ENCODE results near the gene PTH2. TPM values are rescaled to one million over a fixed set of nuclear protein-coding genes. Genes with fewer than 3 reads are reported as not detected.
"Not testable (repeated sequence)": the region's sequence is repeated elsewhere in the genome, so short reads cannot be mapped to it uniquely, and the experiment has no call there.

PTH2 gene
- polyA plus RNA-seq, 10 donors = not detected

DNA sequence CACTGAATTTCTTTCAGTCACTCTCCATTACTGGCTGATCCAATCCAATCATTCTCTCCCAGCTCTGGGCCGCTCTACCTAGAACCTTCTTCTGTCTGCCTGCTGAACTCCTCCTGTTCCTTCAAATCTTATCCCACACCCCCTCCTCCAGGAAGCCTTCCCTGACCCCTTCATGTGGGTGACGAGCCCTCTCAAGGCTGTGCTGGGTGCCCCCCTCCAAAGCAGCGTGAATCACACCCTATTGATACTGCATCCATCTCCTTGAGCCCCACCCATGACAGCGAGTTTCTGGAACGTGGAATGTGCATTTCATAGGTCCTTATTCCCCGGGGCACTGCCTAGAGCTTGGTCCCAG, 25.2 kb upstream of the PTH2 start:
- DNase-seq = no peak

DNA sequence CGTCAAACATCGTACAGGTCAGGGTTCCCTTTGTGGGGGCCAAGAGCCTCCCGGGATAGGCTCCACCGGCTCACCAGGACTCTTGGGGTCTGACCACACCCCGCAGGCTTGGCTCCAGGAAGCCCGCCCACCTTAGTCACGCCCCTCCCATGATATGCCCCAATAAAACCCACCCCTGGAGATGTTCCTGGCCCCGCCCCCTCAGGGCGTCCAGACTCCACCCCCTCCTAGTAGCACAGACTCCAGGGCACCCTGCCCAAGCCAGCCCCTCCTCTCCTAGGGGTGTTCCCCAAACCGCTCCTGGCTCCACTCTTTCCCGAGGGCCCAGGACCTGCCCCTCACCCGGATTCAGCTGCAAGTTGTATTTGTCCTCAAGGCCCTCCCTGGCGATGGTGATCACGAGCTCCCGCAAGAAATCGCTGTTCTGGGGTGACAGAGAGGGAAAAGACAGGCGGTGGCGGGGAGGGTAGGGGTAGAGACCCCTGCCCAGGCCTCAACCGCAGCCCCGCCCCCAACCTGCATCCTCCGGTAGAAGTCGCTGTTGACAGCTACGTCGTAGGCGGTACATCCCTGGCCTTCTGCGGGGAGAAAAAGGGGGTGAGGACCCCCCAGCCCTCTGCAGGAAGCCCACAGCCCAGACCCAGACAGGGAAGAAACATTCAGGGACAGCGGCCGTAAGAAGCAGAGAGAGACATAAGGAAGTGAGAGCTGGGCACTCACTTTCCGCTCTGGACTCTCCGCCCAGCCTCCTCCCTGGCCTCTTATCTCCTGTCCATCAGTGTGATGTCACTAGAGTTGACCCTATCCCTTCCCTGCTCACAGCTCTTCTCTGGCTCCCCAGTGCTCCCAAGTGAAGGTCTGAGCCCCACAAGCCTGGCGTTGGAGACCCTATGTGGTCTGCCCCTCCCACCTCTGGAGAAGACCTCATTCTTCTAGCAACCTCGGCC, 24.5 kb upstream of the PTH2 start:
- DNase-seq = no peak

DNA sequence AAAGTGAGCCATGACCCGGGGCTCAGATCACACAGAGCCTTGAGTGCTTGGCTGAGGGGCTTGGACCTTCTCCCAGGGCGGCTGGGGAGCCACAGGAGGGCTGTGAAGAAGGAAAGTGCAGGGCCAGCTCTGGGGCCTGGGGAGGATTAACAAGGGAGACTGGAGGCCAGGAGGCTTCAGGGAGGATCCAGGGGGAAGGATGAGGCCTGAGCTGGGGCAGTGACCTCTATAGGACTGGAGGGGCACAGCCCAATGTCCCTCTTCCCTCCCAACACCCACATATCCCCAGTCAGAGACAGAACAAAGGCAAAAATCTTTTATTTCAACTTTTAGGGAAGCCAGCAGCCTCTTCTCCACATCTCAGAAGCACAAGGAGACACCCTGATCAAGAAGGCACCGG, 22.8 kb upstream of the PTH2 start:
- DNase-seq = no peak

DNA sequence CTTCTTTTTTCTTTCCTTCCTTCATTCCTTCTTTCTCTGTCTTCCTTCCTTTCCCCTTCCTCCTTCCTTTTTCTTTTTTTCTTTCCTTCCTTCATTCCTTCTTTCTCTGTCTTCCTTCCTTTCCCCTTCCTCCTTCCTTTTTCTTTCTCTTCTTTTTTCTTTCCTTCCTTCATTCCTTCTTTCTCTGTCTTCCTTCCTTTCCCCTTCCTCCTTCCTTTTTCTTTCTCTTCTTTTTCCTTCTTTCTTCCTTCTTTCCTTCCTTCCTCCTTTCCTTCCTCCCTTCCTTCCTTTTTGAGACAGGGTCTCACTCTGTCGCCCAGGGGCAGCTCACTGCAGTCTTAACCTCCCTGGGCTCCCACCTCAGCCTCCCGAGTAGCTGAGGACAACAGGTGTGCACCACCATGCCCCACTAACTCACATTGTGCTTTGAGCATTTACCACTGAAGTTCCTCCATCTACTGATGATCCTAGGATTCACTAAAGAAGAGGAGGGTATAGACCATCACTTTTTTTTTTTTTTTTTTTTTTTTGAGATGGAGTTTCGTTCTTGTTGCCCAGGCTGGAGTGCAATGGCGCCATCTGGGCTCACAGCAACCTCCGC, 21.0 kb upstream of the PTH2 start:
- not testable (repeated sequence) for DNase-seq

DNA sequence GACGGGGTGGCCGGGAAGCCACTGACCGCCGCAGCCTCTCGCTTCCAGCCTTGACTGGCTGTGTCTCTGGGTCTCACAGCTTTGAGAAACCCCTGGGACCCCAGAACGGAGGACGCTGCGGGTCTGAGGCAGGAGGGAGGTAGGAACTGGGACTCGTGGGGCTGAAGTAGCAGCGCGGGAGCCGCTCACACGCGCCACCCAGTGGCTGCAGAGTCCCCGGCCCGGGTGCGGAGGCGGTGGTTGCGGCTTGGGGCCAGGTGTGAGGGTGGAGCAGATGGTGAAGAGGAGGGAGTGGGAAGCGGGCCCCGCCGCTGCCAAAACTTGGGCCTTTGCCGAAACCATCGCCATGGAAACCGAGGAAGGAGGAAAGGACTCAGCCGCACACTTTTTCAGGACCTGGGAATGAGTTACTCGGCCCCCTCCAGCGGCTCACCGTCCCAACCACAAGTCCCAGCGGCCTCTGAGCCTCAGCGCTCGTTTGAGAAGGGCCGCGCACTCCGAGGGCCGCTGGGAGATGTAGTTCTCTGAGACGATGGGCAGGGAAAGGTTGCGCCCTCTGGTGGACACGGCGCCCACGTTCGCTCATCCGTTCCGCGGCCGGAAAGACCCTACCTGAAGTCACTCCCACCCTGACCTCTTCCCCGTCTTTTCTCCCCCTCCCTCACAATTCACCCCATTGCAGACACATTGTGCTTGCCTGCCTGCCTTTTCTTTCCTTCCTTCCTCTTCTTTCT, 20.3 kb upstream of the PTH2 start:
- DNase-seq = peak; percentile 96 to 99 (median 96)

DNA sequence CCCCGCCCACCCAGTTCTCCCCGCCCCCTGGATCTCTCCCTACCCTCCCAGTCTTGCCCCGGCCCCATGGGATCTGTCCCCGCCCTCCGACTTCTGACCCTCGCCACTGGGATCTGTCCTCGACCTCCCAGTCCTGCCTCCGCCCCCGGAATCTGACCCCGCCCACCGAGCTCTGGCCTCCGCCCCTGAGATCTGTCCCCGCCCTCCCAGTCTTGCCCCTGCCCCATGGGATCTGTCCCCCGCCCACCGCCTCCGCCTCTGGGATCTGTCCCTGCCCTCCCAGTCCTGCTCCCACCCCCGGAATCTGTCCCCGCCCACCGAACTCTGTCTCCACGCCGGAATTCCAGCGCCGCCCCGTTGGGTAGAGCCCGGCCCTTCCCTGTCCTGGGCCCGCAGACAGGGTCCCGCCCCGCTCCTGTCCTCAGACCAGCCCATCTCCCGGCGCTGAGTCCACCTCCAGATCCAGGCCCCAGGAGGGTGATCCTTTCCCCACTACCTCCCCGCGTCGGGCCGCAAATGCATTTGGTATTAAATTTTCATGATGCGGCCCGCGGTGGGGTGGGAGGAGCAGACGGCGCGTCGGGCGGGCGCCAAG, 19.6 kb upstream of the PTH2 start:
- DNase-seq = peak; percentile 82 to 95 (median 89)

DNA sequence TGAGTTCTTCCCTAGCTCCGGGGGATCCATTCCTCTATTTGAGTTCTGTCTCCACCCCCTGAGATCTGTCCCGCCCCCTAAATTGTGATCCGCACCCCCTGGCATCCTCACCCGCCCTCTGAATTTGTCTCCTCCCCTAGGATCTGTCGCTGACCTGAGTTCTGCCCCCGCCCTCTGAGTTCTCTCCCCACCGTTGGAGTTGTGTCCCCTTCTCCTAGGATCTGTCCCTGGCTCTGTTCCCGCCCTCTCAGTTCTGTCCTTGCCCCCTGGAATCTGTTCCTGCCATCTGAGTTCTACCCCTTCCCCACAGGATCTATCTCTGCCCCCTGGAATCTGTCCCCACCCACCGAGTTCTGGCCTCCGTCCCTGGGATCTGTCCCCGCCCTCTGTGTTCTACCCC, 19.1 kb upstream of the PTH2 start:
- peak in 2 of 3 donors; percentile 27 to 62 for DNase-seq

DNA sequence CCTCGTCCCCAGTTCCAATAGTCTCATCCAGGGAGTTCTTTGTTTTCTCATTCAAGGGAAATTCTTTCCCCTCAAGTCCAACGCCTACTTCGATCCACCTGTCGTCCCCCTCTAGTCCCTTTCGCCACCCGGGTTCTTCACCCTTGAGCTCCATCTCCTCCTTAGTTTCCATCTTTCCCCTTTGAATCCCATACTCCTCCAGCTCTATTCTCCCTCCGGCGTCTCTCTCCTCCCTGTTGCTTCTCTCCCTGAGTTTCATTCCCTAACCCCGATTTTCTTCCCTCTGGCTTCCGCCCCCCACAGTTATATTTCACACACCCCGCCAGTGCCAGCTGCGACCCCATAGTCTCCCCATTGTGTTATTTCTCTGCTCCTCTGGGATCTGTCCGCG, 18.7 kb upstream of the PTH2 start:
- peak in 1 of 3 donors; percentile 60 for DNase-seq

DNA sequence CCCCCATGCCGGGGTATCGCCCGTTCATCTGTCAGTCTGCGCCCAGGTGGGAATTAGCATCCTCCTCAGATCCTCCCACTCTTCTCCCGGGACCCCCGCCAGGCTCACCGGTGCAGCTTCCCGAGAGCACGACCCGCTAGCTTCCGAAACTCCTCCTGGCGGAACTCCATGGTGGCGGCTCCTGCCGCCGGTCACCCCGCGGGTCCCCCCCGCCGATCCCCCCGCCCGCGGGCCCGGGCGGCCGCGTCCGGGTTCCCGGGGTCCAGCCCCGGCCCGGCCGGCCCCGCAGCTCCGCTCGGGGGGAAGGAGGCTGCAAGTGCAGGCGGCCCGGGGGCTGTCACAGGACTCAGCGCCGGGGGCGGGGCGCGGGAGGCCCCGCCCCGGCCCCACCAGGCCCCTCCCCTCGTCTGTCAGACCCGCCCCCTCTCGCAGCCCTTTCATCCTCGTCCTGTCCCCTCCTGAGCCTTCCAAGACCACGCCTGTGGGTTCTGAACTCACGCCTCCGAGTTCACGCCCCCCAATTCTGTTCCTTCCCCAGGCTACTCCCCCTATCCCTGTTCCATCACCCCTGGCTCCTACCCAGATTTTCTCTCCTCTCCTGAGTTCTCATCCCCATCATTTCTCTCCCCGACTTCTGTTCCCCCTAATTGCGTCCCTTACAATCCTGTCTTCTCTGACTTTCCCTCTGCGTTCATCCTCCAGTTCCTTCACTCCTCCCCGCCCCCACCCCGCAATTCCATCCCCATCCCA, 18.1 kb upstream of the PTH2 start, which contains the start of gene SLC17A7:
TSS of gene SLC17A7 (minus strand) at position 318 of the 750 bp plus-strand sequence. CDS start at position 170, 148 bp downstream.
- DNase-seq = peak in 2 of 3 donors; percentile 40 to 56

DNA sequence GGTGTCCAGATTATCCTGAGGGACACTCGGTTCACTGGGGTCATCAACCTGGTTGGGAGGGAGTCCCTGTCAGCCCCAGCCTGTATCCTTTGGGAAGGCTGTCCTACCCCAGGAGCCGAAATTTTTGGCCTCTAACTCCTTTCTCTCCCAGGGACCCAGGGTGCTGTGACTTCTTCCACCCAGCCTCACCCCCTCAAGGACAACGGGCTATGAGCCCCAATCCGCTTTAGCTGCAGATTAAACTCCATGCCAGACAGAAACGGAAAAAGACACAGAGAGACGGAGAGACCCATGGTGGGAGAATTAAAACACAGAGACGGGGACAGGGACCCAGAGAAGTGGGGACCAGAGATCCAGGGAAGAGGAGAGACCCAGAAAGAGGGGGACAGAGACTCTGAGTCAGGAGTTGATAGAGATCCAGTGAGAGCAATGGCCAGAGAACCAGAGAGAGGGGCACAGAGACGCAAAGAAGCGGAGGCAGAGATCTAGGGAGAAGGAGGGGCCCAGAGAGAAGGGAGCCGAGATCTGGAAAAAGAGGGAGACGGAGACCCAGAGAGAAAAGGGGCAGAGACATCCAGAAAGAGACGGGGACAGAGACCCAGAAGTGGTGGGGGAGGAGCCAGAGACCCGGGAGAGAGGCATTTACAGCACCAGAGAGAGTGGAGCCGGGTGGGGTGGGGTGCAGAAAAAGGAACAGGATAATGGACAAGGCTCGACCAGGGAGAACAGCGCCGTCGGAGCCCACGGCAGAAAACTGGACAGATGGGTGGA, 17.4 kb upstream of the PTH2 start:
- DNase-seq = no peak

DNA sequence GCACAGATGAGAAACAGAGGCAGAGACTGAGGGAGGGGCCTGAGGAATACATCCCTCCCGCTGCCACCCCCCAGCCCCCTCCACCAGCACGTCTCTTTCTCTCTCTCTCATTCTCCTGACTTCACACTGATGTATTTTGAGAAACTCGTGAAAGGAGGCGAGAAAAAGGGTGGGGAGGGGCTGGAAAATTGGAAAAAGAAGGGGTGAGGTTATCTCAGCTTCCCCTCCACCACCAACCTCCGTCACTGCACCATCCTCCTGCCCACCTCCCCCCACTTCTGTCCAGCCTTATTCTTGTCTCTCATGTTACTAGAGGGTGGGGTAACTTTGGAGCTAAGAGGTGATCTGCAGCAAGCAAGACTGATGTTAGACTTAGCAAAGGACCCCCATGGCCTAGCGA, 16.6 kb upstream of the PTH2 start:
- DNase-seq = no peak

DNA sequence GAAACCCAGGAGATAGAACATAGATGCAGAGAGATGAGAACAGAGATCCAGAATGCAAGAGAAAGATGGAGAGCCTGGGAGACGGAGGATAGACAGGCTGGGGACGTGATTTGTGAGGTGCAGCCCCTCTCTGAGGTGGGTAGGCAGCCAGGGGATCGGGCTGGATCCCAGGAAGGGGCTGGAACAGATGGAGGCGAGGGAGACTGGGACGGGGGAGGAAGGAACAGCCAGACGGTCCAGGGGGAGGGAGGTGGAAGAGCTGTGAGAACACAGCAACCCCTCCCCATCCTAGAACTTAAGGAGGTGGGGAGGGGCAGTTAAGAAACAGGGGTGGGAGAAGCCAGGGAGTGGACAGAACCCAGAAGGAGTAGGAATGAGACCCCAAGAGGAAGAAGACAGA, 15.0 kb upstream of the PTH2 start:
- DNase-seq = no peak

DNA sequence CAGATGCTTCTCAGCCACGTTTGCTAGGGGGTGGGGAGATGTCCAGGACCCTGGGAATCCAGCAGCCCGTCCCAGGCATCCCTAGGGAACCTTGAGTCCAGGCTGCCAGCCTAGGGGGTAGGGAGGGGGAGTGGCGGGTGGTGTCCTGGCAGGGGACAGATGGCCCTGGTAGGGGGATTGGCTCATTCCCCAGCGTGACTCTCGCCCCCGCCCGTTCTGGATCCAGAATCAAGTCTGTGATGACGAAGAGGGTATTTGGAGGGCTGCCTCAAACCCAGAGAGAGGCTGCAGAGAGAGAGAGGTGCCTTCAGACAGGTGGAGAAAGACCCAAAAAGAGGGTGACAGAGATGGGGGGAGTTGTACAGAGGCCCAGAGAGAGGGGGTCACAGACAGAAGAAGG, 14.0 kb upstream of the PTH2 start:
- DNase-seq = no peak

DNA sequence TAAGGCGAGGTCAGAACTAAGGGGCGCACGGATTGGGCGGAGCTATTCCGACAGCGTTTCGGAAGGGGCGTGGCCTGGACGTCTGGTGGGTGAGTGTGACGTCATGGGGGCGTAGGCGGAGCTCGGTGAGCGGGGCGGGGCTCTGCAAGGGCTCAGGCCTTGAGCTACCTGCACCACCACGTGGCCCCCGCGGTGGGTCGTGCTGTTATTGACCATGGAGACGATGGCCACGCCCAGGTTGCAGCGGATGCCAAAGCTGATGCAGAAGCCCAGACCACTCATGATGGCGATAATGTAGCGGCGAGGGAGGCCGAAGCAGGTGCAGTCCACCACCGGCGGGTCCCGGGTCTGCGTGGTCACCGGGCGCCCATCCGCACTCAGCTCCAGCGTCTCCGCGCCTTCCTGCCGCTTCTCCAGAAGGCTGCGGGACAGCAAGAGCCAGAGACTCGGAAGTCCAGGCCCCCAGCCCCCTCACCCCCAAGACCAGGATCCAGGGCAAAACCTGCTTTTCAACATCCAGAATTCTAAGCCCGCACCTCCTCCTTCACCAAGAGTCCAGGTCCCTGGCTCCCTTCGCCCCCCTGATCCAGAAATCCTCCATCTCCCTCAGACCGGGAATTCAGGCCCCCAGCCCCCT, 13.3 kb upstream of the PTH2 start:
- no peak for DNase-seq

DNA sequence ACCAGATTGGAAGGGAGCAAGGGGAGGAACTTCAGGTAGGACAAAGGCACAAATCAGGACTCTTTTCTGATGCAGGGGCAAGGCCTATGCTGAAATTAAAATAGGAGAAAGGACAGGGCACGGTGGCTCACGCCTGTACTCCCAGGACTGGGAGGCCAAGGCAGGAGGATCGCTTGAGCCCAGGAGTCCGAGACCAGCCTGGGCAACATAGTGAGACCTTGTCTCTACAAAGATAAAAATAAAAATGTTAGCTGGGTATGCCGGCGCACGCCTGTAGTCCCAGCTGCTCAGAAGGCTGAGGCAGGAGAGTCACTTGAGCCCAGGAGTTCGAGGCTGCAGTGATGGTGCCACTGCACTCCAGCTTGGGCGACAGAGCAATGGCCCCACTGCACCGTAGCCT, 12.4 kb upstream of the PTH2 start:
- DNase-seq = no peak

DNA sequence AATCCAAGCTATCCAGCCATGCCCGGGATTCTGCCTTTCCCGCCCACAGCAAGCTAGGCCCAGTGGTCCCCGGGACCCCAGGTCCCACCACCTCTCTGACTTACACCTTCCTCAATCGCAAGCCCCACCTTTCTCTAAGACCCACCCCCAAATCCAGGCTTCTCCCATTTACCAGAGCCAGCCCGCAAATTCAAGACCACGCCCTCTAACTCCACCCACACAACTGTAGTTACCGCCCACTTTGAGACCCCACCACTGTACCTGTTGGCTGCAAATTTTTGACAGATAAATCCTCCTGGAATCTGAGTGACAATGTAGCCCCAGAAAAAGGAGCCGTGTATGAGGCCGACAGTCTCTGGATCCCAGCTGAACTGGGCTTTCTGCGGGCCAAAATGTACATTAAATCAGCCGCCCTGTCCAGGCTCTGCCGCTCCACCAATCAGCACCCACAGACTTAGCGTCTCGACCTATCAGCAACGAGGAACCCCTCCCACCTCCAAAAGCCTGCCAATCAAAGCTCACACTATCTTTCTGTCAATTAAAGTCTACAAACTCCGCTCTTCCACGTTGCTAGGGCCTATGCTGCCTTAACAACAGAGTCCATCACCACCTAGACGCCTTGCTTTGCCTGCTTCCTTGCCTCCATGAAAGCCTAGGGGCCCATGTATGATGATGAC, 11.8 kb upstream of the PTH2 start:
- no peak for DNase-seq

DNA sequence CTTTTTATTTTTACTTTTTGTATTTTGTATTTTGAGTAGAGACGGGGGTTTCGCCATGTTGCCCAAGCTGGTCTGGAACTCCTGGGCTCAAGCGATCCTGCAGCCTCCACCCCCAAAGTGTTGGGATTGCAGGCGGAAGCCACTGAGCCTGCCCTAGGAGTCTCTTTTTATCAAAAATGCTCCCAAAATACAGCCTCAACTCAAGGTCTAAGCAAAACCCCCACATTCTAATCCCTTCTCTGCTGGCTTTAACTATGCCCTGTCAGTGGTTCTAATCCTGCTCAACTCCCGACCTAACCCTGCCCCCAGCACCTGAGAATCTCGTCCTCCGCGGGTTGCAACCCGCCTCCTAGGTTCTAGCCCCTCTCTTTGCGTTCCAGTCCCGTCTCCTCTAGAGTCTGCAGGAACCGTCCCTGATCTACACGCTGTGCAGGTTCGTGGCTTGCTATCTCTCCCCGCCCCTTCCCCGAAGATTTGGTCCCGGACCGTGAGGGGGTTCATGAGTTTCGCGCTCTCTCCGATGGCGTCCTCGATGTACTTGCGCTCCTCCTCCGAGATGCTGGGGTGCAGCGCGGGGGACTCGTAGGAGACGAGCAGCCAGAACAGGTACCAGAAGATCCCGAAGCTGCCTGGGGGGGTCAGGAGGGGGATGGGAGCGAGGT, 10.1 kb upstream of the PTH2 start:
- no peak for DNase-seq

DNA sequence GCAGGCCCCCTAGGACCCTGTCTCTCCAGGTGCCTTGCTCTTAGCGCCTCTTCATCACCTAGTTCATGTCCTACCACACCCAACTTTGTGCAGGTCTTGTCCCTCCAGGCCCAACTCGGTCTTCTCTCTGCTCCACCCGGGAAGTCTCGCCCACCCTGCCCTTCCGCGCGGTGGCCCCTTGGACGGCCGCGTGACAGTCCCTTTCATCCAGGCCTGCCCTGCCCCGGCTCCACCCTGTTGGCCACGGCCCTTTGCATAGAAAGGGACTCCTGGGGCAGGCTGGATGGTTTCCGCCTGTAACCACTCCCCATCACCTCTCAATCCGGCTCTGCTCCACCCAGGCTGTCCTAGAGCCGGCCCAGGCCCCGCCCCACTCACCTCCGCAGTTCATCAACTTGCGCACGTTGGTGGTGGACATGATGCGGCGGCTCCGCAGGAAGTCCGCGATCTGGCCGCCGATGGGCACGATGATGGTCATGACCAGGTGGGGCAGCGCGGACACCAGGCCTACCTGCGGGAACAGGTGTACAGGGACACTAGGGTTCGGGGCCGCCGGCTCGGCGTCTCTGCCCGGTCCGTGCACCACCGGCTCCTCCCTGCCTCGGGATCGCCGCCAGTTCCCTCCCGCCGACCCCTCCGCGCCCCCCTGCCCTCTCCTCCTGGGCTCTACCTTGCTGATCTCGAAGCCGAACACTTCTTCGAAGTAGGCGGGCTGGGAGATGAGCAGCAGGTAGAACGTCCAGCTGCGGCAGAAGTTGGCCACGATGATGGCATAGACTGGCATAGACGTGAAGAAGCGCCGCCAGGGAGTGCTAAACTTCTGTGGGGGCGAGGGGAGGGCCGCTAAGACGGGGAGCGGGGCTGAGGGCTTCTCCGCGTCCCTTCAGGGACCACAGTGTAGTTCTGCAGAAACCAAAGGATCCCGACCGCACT, 9.2 kb upstream of the PTH2 start:
- DNase-seq = no peak

All from muscle of back (tissue), 11 donors.